Epidermal melanocyte (primary cell): ENCODE data around the gene ANAPC2.

Experiments used
- DNase-seq: peaks from one replicate; pipeline ENCODE4 v3.0.0; 2011; ENCODE audit warnings: low spot score; ENCODE audit not compliant: insufficient read length

Gene ANAPC2, protein sequence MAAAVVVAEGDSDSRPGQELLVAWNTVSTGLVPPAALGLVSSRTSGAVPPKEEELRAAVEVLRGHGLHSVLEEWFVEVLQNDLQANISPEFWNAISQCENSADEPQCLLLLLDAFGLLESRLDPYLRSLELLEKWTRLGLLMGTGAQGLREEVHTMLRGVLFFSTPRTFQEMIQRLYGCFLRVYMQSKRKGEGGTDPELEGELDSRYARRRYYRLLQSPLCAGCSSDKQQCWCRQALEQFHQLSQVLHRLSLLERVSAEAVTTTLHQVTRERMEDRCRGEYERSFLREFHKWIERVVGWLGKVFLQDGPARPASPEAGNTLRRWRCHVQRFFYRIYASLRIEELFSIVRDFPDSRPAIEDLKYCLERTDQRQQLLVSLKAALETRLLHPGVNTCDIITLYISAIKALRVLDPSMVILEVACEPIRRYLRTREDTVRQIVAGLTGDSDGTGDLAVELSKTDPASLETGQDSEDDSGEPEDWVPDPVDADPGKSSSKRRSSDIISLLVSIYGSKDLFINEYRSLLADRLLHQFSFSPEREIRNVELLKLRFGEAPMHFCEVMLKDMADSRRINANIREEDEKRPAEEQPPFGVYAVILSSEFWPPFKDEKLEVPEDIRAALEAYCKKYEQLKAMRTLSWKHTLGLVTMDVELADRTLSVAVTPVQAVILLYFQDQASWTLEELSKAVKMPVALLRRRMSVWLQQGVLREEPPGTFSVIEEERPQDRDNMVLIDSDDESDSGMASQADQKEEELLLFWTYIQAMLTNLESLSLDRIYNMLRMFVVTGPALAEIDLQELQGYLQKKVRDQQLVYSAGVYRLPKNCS

DNA sequence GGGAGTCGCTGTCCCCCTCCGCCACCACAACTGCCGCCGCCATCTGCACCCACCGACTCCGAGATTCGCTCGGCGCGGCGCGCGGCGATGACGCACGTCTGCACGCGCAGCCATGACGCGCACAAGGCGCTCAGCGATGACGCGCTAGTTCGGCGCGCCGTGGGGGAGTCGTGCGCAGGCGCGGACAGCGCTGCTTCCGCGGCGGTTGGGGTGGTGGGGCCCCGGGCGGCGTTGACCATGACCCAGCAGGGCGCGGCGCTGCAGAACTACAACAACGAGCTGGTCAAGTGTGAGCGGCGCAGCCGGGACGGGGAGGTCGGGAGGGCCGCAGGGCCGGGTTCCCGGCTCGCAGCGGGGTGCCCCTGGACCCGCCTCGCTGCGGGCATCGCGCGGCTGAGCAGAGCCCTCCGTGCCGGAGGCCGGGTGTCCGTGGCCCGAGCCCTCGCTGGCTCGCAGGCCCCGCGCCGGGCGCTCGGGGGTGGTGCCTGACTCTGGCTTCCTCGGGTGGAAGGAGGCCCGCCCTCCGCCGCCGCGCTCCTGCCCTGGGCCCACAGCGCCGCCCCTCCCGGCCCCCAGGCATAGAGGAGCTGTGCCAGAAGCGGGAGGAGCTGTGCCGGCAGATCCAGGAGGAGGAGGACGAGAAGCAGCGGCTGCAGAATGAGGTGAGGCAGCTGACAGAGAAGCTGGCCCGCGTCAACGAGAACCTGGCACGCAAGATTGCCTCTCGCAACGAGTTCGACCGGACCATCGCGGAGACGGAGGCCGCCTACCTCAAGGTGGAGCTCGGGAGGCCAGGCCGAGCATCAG lies at the start of gene ANAPC2, which contains the start of gene SSNA1:
TSS of gene ANAPC2 (minus strand) at position 71 of the 807 bp plus-strand sequence. CDS start at position 43, 28 bp downstream.
TSS of gene SSNA1 (plus strand) at position 187 of the 807 bp plus-strand sequence. CDS start at position 238, 51 bp downstream.
- DNase-seq = peak; percentile 90

DNA sequence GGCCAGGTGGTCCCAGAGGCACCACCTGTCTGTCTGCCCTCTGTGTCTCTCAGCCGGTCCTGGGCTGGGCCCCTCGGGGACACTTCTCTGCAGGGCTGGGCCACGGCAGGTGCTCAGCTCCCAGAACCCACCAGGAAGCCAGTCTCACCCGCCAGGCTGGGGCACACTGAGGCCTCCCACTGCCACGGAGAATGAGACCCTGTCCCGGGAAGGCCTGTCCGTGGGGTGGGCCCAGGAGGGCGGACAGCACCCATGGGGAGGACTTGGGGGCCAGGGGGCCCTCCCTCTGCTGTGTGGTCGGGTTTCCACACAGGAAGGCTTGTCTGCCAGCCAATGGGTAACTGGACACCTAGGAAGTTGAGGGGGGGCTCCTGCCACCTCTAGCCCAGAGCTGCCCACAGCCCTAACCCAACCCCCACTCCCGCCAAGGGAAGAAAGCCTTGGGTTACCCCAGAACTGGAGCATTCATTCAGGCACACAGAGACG lies 48.6 kb upstream of the ANAPC2 start:
- no peak for DNase-seq

- DNase-seq = peak; percentile 96
Measured at GRCh38 chr9:137236238-137236935, 48.0 kb upstream of the ANAPC2 start.

- DNase-seq = no peak
Measured at GRCh38 chr9:137235424-137236237, 47.3 kb upstream of the ANAPC2 start.

GRCh38 chr9:137234758-137235423 lies 46.5 kb upstream of the ANAPC2 start:
- no peak for DNase-seq

- DNase-seq = no peak
Measured at GRCh38 chr9:137234055-137234697, 45.8 kb upstream of the ANAPC2 start.

DNA sequence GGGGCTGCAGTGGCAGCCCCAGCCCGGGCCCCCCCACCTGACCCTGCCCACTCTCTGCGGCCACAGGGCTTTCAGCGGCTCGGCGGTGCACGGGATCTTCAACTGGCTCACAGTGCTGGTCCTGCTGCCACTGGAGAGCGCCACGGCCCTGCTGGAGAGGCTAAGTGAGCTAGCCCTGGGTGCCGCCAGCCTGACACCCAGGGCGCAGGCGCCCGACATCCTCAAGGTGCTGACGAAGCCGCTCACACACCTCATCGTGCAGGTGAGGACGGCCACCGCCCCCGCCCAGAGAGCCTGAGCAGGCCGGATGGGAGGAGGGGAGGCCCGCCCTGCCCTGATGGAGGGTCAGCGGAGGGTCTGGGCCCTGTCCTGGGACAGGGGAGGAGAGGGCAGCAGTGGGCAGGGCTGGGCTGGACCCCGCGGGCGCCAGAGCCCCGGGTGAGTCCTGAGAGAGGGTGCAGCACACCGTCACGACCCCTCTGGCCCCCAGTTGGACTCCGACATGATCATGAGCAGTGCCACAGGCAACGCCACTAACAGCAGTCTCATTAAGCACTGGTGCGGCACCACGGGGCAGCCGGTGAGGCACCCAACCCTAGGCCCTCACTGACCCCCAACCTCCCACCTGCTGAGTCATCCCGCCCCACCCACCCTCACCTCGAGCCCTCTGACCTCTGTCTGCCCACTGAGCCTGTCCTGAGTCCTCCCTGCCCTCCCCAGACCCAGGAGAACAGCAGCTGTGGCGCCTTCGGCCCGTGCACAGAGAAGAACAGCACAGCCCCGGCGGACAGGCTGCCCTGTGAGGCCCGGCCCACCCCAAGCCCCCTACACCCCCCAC lies 45.0 kb upstream of the ANAPC2 start:
- no peak for DNase-seq

GRCh38 chr9:137232510-137232909 lies 44.1 kb upstream of the ANAPC2 start:
- no peak for DNase-seq

GRCh38 chr9:137232101-137232500 lies 43.7 kb upstream of the ANAPC2 start:
- no peak for DNase-seq

DNA sequence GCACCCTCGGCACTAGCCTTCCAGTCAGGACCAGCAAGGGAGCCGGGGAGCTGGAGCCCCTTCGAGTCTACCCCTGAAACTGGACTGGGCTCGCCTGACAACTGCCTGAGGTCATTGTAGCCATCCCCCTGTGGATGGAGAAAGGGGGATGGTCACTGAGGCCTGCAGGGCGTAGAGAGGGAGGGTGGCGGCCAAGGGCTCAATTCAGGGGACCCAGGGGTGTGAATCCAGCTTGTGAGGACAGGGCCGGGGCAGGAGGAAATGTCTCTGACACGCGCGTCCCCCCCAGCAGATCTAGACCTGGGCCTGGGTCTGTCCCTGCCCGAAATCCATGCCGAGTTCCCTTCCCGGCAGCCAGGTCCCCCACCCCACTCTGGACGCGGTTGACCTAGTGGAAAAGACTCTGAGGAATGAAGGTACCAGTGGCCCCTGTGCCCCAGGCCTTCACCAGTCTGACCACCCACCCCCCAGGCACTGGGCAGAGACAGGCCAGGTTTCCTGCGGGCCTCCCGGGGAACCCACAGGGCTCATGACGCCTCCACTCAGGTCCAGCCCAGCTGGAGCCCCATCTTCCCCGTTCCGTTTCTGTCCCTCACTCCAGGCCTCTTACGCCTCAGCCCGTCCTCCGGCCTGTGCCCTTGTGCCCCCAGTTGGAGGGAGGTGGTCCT lies 43.1 kb upstream of the ANAPC2 start:
- no peak for DNase-seq

- DNase-seq = no peak
Measured at GRCh38 chr9:137230705-137231371, 42.5 kb upstream of the ANAPC2 start, which contains the start of gene SLC34A3. Gene SLC34A3, plus strand, starts transcription at chr9:137230901. Its CDS starts 802 bp downstream, at chr9:137231703.

DNA sequence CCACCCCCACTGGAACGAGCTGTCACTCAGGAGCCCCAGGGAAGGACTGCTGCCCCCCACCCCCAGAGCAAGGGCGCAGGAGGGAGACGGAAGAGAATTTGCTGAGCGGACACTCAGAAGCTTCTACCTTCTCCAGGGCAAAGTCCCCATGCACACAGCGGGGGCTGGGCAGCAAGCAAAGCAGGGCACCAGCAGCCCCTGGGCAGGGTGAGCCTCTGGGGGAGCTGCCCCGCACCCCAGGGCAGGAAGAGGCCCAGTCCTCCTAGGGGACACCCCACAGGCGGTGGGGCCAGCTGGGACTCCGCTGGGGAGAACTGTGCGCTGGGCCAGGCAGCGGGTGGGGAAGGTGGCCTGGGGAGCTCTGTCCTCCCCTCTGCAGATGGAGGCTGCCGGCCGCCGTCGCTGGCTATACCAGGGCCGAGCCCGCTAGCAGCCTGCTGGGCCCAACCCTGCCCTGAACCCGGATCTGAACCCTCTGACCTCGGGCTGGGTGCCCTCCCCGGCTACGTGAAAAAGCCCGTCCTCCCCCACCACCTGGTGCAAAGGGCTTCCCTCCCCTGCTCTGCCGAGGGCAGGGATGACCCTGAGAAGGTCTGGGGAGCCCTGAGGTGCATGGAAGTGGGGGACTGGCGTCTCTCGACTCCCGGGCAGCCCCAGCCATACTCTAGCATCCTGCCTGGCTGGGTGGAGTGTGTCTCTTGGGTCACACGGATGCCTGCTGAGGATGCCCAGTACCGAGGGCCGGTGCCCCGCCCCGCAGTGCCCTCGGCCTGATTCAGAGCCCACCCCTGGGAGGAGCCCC lies 41.7 kb upstream of the ANAPC2 start:
- no peak for DNase-seq

DNA sequence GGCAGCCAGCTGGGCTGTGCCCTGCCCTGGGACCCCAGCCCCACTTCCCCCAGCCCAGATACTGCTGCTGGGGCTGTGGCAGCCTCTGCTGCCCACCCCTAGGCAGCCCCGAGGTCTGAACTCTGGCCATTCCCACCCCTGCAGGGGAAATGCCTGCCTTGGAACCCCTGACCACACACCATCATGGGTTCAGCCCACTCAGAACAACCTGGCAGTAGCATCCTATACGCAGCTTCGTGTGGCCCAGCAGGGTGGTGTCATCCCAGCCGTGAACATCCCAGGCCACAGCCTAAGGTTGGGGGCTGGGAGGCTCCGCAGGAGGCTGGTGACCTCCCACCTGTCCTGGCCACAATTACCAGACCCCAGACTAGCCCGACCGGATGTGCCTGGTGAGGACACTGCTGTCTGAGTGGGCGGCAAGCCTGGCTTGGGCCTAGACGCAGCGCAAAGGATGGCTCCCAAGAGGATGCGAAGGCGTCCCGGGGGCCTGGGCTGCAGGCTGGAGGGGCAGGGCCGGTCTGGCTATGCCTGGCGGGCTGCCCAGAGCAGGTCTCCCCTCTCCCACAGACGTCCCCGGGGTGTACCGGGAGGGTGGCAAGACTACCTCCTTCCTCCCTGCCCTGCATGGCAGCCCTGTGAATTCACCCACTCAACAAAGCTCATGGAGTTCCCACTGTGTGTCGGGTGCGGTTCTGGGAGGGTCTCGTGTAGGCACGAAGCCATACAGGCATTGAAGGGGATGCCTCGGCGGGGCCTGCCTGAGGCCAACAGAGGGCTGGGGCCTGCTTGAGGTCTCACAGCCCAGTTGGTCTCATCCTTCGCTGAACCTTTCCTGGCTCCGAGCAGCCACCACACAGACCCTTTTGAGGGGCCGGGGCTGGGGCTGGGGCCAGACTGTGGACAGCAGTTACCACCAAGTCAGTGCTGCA lies 40.9 kb upstream of the ANAPC2 start:
- no peak for DNase-seq

- no peak for DNase-seq
Measured at GRCh38 chr9:137228506-137228967, 40.2 kb upstream of the ANAPC2 start.
